ENCODE measurements around the gene MYO1E.

DNA sequence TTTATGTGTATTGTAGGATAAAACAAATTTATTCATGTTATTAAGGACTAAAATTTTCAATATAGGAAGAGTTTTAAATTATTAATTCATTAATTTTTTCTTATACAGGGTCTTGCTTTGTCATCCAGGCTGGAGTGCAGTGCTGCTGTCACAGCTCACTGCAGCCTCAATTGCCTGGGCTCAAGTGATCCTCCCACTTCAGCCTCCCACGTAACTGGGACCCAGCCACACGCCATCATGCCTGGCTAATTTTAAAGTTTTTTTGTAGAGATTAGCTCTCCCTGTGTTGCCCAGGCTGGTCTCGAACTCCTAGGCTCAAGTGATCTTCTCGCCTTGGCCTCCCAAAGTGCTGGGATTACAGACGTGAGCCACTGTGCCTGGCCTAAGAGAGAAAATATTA is 253.0 kb downstream of the MYO1E start:
- TF ChIP-seq, protein P1, sequence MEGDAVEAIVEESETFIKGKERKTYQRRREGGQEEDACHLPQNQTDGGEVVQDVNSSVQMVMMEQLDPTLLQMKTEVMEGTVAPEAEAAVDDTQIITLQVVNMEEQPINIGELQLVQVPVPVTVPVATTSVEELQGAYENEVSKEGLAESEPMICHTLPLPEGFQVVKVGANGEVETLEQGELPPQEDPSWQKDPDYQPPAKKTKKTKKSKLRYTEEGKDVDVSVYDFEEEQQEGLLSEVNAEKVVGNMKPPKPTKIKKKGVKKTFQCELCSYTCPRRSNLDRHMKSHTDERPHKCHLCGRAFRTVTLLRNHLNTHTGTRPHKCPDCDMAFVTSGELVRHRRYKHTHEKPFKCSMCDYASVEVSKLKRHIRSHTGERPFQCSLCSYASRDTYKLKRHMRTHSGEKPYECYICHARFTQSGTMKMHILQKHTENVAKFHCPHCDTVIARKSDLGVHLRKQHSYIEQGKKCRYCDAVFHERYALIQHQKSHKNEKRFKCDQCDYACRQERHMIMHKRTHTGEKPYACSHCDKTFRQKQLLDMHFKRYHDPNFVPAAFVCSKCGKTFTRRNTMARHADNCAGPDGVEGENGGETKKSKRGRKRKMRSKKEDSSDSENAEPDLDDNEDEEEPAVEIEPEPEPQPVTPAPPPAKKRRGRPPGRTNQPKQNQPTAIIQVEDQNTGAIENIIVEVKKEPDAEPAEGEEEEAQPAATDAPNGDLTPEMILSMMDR (conservative IDR thresholded peaks at IDR 0.05; ENCODE audit: low read depth, low read length): no peak
- TF ChIP-seq SMC3 (IDR thresholded peaks at IDR 0.05; ENCODE audit: low read depth, low read length): no peak
- no peak for TF ChIP-seq POLR2A (IDR thresholded peaks at IDR 0.05; ENCODE audit: low read depth, low read length)
- no peak for TF ChIP-seq RFX5 (IDR thresholded peaks at IDR 0.05; ENCODE audit: low read depth, low read length)
- no peak for TF ChIP-seq CEBPB (IDR thresholded peaks at IDR 0.05; ENCODE audit: low read depth, low read length)
- TF ChIP-seq CHD1 (IDR thresholded peaks at IDR 0.05; ENCODE audit: low read depth, low read length): no peak

All from IMR-90 (cell line).